Posterior vena cava (tissue), 2 donors: Measurements from ENCODE around the gene MPO. TPM values are rescaled to one million over a fixed set of nuclear protein-coding genes. Genes with fewer than 3 reads are reported as not detected.

Experiments
- DNase-seq: peaks from one replicate; pipeline ENCODE4 v3.0.0-alpha.2; 2020; ENCODE audit warnings: low spot score
- intact Hi-C, 2 donors: fragments of 100-400 bp; cut with DNase I; formaldehyde crosslinking; loops; one replicate each; pipeline versions ENCODE4 v1.14.1 to v1.14.2; 2022 to 2023
- total RNA-seq, 2 donors: library from RNA; stranded (reverse); fragmentation: NEBNext Ultra II Directional; extraction: Animal tissue kit (Norgen Biotek cat#: 25700); gene quantifications; one replicate each; pipeline ENCODE4 v1.2.1, GENCODE V29; 2021
- donor health status: DM: yes; HTN: yes; CAD: no.
- donor health status: DM: yes; HTN: yes; CAD: no.

The MPO gene
- total RNA-seq, 2 donors from 2014 or later = 0.74 to 0.86 TPM

GRCh38 chr17:58310511-58311428 lies 30.0 kb upstream of the MPO start:
- intact Hi-C loops = loop anchor here in 1 of 2 donors (10.0 kb wide), 1 partner anchor 104 kb away; the partner anchor contains the start of gene RNF43
- peak; percentile 74 for DNase-seq

- peak; percentile 54 for DNase-seq
- intact Hi-C loops = loop anchor here (10.0 kb wide), 1 partner anchor 105 kb away; the partner anchor contains the start of gene RNF43 (in 2 of the 2)
Observed at GRCh38 chr17:58309918-58310259, 29.2 kb upstream of the MPO start.

GRCh38 chr17:58308985-58309917 lies 28.5 kb upstream of the MPO start:
- peak; percentile 66 for DNase-seq
- intact Hi-C loops = loop anchor here in 1 of 2 donors (10.0 kb wide), 1 partner anchor 106 kb away; the partner anchor contains the start of gene RNF43

GRCh38 chr17:58308173-58308984 lies 27.6 kb upstream of the MPO start:
- DNase-seq = peak; percentile 82
- intact Hi-C loops = loop anchor here in 1 of 2 donors (10.0 kb wide), 1 partner anchor 106 kb away; the partner anchor contains the start of gene RNF43

- DNase-seq = peak; percentile 52
- intact Hi-C loops = loop anchor here in 1 of 2 donors (10.0 kb wide), 1 partner anchor 107 kb away; the partner anchor contains the start of gene RNF43
Observed at GRCh38 chr17:58307468-58308172, 26.9 kb upstream of the MPO start.

- intact Hi-C loops = loop anchor here in 1 of 2 donors (10.0 kb wide), 1 partner anchor 108 kb away; the partner anchor contains the start of gene RNF43
- peak; percentile 76 for DNase-seq
Observed at GRCh38 chr17:58306131-58306951, 25.6 kb upstream of the MPO start.

GRCh38 chr17:58305626-58306025 lies 24.9 kb upstream of the MPO start:
- intact Hi-C loops = loop anchor here in 1 of 2 donors (10.0 kb wide), 1 partner anchor 109 kb away; the partner anchor contains the start of gene RNF43
- DNase-seq = no peak

- intact Hi-C loops = loop anchor here in 1 of 2 donors (10.0 kb wide), 1 partner anchor 110 kb away; the partner anchor contains the start of gene RNF43
- DNase-seq = no peak
Observed at GRCh38 chr17:58304750-58305486, 24.2 kb upstream of the MPO start.

- DNase-seq = peak; percentile 80
- intact Hi-C loops = loop anchor here in 1 of 2 donors (10.0 kb wide), 1 partner anchor 111 kb away; the partner anchor contains the start of gene RNF43
Observed at GRCh38 chr17:58303971-58304749, 23.4 kb upstream of the MPO start.

GRCh38 chr17:58302919-58303585 lies 22.3 kb upstream of the MPO start:
- no peak for DNase-seq

GRCh38 chr17:58302171-58302918 lies 21.6 kb upstream of the MPO start:
- no peak for DNase-seq
- intact Hi-C loops = loop anchor here in 1 of 2 donors (10.0 kb wide), 1 partner anchor 112 kb away; the partner anchor contains the start of gene RNF43

More at GRCh38 chr17:58302919-58303585, 22.3 kb upstream of the MPO start:
- intact Hi-C loops = loop anchor here in 1 of 2 donors (10.0 kb wide), 1 partner anchor 112 kb away; the partner anchor contains the start of gene RNF43

- intact Hi-C loops = loop anchor here in 1 of 2 donors (10.0 kb wide), 1 partner anchor 113 kb away; the partner anchor contains the start of gene RNF43
Observed at GRCh38 chr17:58301504-58302150, 20.9 kb upstream of the MPO start.

GRCh38 chr17:58300336-58300735 lies 19.6 kb upstream of the MPO start:
- intact Hi-C loops = loop anchor here (1.0 to 10.0 kb wide), 2 partner anchors 19 to 114 kb away; partner anchors contain the start of gene RNF43 (in 1 of the 2)
- no peak for DNase-seq

More at GRCh38 chr17:58301504-58302150, 20.9 kb upstream of the MPO start:
- no peak for DNase-seq
